Upper lobe of left lung (tissue), 4 donors: ENCODE data around the gene SULT1A1.

Experiments
- POLR2AphosphoS5 ChIP-seq, 2 donors: sonication (generic); formaldehyde crosslinking; IDR thresholded peaks; one replicate each; pipeline ENCODE4 v1.5.1; 2017; ENCODE audit warnings: antibody characterized with exemption in 2 of 2
- TF ChIP-seq, protein P1 (sequence below), 6 experiments: fragments of 450-650 bp in 4 of 6; fragments of 200-600 bp in 2 of 6; sonication (generic) in 2 of 6; IDR thresholded peaks; one replicate each; pipeline ENCODE4 v1.5.1; 2016 to 2019; ENCODE audit warnings: antibody characterized with exemption in 6 of 6

- TF ChIP-seq, protein P1, sequence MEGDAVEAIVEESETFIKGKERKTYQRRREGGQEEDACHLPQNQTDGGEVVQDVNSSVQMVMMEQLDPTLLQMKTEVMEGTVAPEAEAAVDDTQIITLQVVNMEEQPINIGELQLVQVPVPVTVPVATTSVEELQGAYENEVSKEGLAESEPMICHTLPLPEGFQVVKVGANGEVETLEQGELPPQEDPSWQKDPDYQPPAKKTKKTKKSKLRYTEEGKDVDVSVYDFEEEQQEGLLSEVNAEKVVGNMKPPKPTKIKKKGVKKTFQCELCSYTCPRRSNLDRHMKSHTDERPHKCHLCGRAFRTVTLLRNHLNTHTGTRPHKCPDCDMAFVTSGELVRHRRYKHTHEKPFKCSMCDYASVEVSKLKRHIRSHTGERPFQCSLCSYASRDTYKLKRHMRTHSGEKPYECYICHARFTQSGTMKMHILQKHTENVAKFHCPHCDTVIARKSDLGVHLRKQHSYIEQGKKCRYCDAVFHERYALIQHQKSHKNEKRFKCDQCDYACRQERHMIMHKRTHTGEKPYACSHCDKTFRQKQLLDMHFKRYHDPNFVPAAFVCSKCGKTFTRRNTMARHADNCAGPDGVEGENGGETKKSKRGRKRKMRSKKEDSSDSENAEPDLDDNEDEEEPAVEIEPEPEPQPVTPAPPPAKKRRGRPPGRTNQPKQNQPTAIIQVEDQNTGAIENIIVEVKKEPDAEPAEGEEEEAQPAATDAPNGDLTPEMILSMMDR (IDR thresholded peaks at IDR 0.05) = no peak
- no peak for TF ChIP-seq POLR2AphosphoS5 (IDR thresholded peaks at IDR 0.05)
Measured at GRCh38 chr16:28591355-28591754, 18.5 kb downstream of the SULT1A1 start.
